ENCODE measurements around the gene RNF26. TPM values are rescaled to one million over a fixed set of nuclear protein-coding genes. Genes with fewer than 3 reads are reported as not detected.

Gene RNF26
- total and polyA plus RNA-seq, 5 experiments from 2014 or later = 19.8 to 45.9 (median 37.0) TPM

GRCh38 chr11:119323532-119324033, 10.7 kb upstream of the RNF26 start:
- POLR2A ChIA-PET = interaction anchor here (1.0 to 11.7 kb wide), 6 partner anchors 8 to 217 kb away, joined by 3 to 138 read pairs (median 6); partner anchors contain the start of genes CBL and RNF26
- H3K27me3 Mint-ChIP-seq = peaks cover 1 to 8% (median 8%) of the 10 kb centered on the region in 5 donors
- no peaks in the 10 kb centered on the region for H3K9me3 Mint-ChIP-seq
- peak overlapping the region in 6 of 10 donors; percentile 2 to 71 (median 38) for H3K4me3 Mint-ChIP-seq
- DNase-seq = peak; percentile 62 to 89 (median 78)
- peaks cover 17 to 33% (median 24%) of the 10 kb centered on the region in 4 donors for H3K4me1 Mint-ChIP-seq
- ATAC-seq = peak; percentile 12 to 21
- H3K27ac Mint-ChIP-seq = peak overlapping the region in 2 of 10 donors; percentile 0 to 43
- H3K36me3 Mint-ChIP-seq = no peaks in the 10 kb centered on the region

GRCh38 chr11:119324189-119324588, 10.1 kb upstream of the RNF26 start:
- Mint-ChIP-seq H3K4me3 (no peak overlapping the region), H3K27me3 (peaks cover 0 to 4% (median 3%) of the 10 kb centered on the region in 5 donors), H3K4me1 (peaks cover 13 to 27% (median 20%) of the 10 kb centered on the region in 4 donors), H3K36me3 (no peaks in the 10 kb centered on the region), H3K27ac (peak overlapping the region in 1 of 10 donors; percentile 43), H3K9me3 (no peaks in the 10 kb centered on the region)
- POLR2A ChIA-PET = interaction anchor here (1.3 to 11.7 kb wide), 5 partner anchors 8 to 218 kb away, joined by 3 to 138 read pairs (median 7); partner anchors contain the start of genes CBL and RNF26
- no peak for DNase-seq
- ATAC-seq = no peak

- H3K4me1 Mint-ChIP-seq = peaks cover 0 to 10% (median 6%) of the 10 kb centered on the region in 4 donors
- ATAC-seq = no peak
- H3K27ac Mint-ChIP-seq = no peak overlapping the region
- H3K27me3 Mint-ChIP-seq = peaks cover 0 to 5% (median 3%) of the 10 kb centered on the region in 5 donors
- POLR2A ChIA-PET = no interaction called here
- DNase-seq = no peak
- H3K4me3 Mint-ChIP-seq = no peak overlapping the region
- H3K36me3 Mint-ChIP-seq = no peaks in the 10 kb centered on the region
- no peaks in the 10 kb centered on the region for H3K9me3 Mint-ChIP-seq
Measured at GRCh38 chr11:119329320-119329719, 5.0 kb upstream of the RNF26 start.

GRCh38 chr11:119330237-119330636, 4.1 kb upstream of the RNF26 start:
- H3K4me3 Mint-ChIP-seq = no peak overlapping the region
- no peak overlapping the region for H3K27ac Mint-ChIP-seq
- H3K36me3 Mint-ChIP-seq = no peaks in the 10 kb centered on the region
- DNase-seq = no peak
- H3K27me3 Mint-ChIP-seq = peaks cover 0 to 5% (median 3%) of the 10 kb centered on the region in 5 donors
- POLR2A ChIA-PET = no interaction called here
- H3K9me3 Mint-ChIP-seq = no peaks in the 10 kb centered on the region
- ATAC-seq = no peak
- H3K4me1 Mint-ChIP-seq = peaks cover 6 to 18% (median 12%) of the 10 kb centered on the region in 4 donors

- peak overlapping the region in 9 of 10 donors; percentile 44 to 99 (median 98) for H3K4me3 Mint-ChIP-seq
- no peaks in the 10 kb centered on the region for H3K9me3 Mint-ChIP-seq
- H3K36me3 Mint-ChIP-seq = peaks cover 0 to 2% (median 1%) of the 10 kb centered on the region in 3 donors
- DNase-seq (no peak), ATAC-seq (no peak)
- POLR2A ChIA-PET = interaction anchor here (0.6 kb wide), 1 partner anchor 72 kb away, joined by 4 read pairs; no protein-coding TSS in a partner anchor
- H3K27ac Mint-ChIP-seq = peak overlapping the region in 5 of 10 donors; percentile 53 to 98 (median 79)
- peaks cover 0 to 5% (median 3%) of the 10 kb centered on the region in 5 donors for H3K27me3 Mint-ChIP-seq
- peaks cover 10 to 36% (median 28%) of the 10 kb centered on the region in 4 donors for H3K4me1 Mint-ChIP-seq
Measured at GRCh38 chr11:119332111-119332765, 2.1 kb upstream of the RNF26 start.

- Mint-ChIP-seq H3K4me3 (peak overlapping the region; percentile 88 to 99 (median 98)), H3K36me3 (peaks cover 0 to 10% (median 3%) of the 10 kb centered on the region in 3 donors), H3K27ac (peak overlapping the region; percentile 87 to 99 (median 98)), H3K27me3 (peaks cover 3 to 15% (median 14%) of the 10 kb centered on the region in 5 donors), H3K4me1 (peaks cover 14 to 50% (median 44%) of the 10 kb centered on the region in 4 donors), H3K9me3 (no peaks in the 10 kb centered on the region)
- DNase-seq (peak in 1 of 10 donors; percentile 60), ATAC-seq (no peak)
- POLR2A ChIA-PET = interaction anchor here (0.7 to 1.6 kb wide), 5 partner anchors 10 to 240 kb away, joined by 3 to 6 read pairs (median 4); a partner anchor contains a TSS
Measured at GRCh38 chr11:119335091-119335654, 846 bp downstream of the RNF26 start.

- DNase-seq = peak in 1 of 10 donors; percentile 60
- Mint-ChIP-seq H3K4me3 (peak overlapping the region; percentile 88 to 99 (median 98)), H3K9me3 (no peaks in the 10 kb centered on the region), H3K36me3 (peaks cover 0 to 10% (median 3%) of the 10 kb centered on the region in 3 donors), H3K4me1 (peaks cover 16 to 53% (median 46%) of the 10 kb centered on the region in 4 donors), H3K27me3 (peaks cover 4 to 18% (median 14%) of the 10 kb centered on the region in 5 donors), H3K27ac (peak overlapping the region in 7 of 10 donors; percentile 37 to 99 (median 94))
- ATAC-seq = no peak
- POLR2A ChIA-PET = interaction anchor here (0.7 kb wide), 1 partner anchor 15 kb away, joined by 3 read pairs; no protein-coding TSS in a partner anchor
Measured at GRCh38 chr11:119335655-119336543, 1.6 kb downstream of the RNF26 start.

GRCh38 chr11:119336744-119337469, 2.6 kb downstream of the RNF26 start:
- peaks cover 20 to 60% (median 53%) of the 10 kb centered on the region in 4 donors for H3K4me1 Mint-ChIP-seq
- peaks cover 0 to 10% (median 3%) of the 10 kb centered on the region in 3 donors for H3K36me3 Mint-ChIP-seq
- no peak for ATAC-seq
- DNase-seq = no peak
- no peaks in the 10 kb centered on the region for H3K9me3 Mint-ChIP-seq
- POLR2A ChIA-PET = no interaction called here
- H3K4me3 Mint-ChIP-seq = peak overlapping the region; percentile 36 to 95 (median 67)
- peak overlapping the region in 4 of 10 donors; percentile 37 to 79 (median 68) for H3K27ac Mint-ChIP-seq
- H3K27me3 Mint-ChIP-seq = peaks cover 9 to 28% (median 18%) of the 10 kb centered on the region in 5 donors

GRCh38 chr11:119337581-119338317, 3.4 kb downstream of the RNF26 start:
- Mint-ChIP-seq H3K36me3 (peaks cover 0 to 10% (median 3%) of the 10 kb centered on the region in 3 donors), H3K4me1 (peaks cover 19 to 60% (median 52%) of the 10 kb centered on the region in 4 donors)
- DNase-seq = peak in 1 of 10 donors; percentile 56

GRCh38 chr11:119338318-119338890, 4.1 kb downstream of the RNF26 start:
- no peaks in the 10 kb centered on the region for H3K9me3 Mint-ChIP-seq
- POLR2A ChIA-PET = interaction anchor here (1.0 kb wide), 1 partner anchor 132 kb away, joined by 3 read pairs; the partner anchor contains the start of gene CBL
- H3K4me3 Mint-ChIP-seq = peak overlapping the region; percentile 2 to 86 (median 64)
- peaks cover 0 to 10% (median 3%) of the 10 kb centered on the region in 3 donors for H3K36me3 Mint-ChIP-seq
- peak; percentile 48 to 79 (median 66) for DNase-seq
- H3K27ac Mint-ChIP-seq = peak overlapping the region in 3 of 10 donors; percentile 19 to 76 (median 75)
- peaks cover 17 to 60% (median 49%) of the 10 kb centered on the region in 4 donors for H3K4me1 Mint-ChIP-seq
- peak; percentile 29 to 34 for ATAC-seq
- H3K27me3 Mint-ChIP-seq = peaks cover 9 to 41% (median 21%) of the 10 kb centered on the region in 5 donors

More at GRCh38 chr11:119337581-119338317, 3.4 kb downstream of the RNF26 start:
- H3K4me3 Mint-ChIP-seq = peak overlapping the region in 4 of 10 donors; percentile 10 to 86 (median 38)
- ATAC-seq = no peak
- no peaks in the 10 kb centered on the region for H3K9me3 Mint-ChIP-seq
- peak overlapping the region in 2 of 10 donors; percentile 19 to 43 for H3K27ac Mint-ChIP-seq
- POLR2A ChIA-PET = no interaction called here
- peaks cover 9 to 35% (median 18%) of the 10 kb centered on the region in 5 donors for H3K27me3 Mint-ChIP-seq

Measured in naive thymus-derived CD8-positive, alpha-beta T cell (primary cell).